ENCODE data around the gene GREM2. TPM values are rescaled to one million over a fixed set of nuclear protein-coding genes. Genes with fewer than 3 reads are reported as not detected.

GREM2 gene
- under 1 TPM in 1 of 2 donors, not detected in 1; under 0.01 TPM for total RNA-seq

GRCh38 chr1:240611619-240612480 is at the start of gene GREM2:
Gene GREM2, minus strand, starts transcription at chr1:240612155. Its CDS starts 118,680 bp downstream, at chr1:240493475.
- Histone ChIP-seq H3K9me3 (no peaks in the 10 kb centered on the region), H3K4me3 (peak within 1 kb of the TSS; percentile 3 to 24), H3K27ac (no peak within 1 kb of the TSS), H3K4me1 (peaks cover 5% of the 10 kb centered on the region), H3K27me3 (no peaks in the 10 kb centered on the region), H3K36me3 (replicated peaks in 1 of 2; ENCODE audit: insufficient read depth in 1 of 2, low read depth in 2 of 2) (no peaks in the 10 kb centered on the region)
- intact Hi-C loops (cut with DNase I): no loop called here
- WGBS, 2 donors: 1% methylated on average over 40 of the region's 40 CpGs
- ATAC-seq: peak; percentile 56
- no peak for TF ChIP-seq POLR2A (IDR thresholded peaks at IDR 0.05)
- TF ChIP-seq, protein P1, sequence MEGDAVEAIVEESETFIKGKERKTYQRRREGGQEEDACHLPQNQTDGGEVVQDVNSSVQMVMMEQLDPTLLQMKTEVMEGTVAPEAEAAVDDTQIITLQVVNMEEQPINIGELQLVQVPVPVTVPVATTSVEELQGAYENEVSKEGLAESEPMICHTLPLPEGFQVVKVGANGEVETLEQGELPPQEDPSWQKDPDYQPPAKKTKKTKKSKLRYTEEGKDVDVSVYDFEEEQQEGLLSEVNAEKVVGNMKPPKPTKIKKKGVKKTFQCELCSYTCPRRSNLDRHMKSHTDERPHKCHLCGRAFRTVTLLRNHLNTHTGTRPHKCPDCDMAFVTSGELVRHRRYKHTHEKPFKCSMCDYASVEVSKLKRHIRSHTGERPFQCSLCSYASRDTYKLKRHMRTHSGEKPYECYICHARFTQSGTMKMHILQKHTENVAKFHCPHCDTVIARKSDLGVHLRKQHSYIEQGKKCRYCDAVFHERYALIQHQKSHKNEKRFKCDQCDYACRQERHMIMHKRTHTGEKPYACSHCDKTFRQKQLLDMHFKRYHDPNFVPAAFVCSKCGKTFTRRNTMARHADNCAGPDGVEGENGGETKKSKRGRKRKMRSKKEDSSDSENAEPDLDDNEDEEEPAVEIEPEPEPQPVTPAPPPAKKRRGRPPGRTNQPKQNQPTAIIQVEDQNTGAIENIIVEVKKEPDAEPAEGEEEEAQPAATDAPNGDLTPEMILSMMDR (IDR thresholded peaks at IDR 0.05): no peak
- DNase-seq: peak; percentile 16 to 50 (median 26)

DNA sequence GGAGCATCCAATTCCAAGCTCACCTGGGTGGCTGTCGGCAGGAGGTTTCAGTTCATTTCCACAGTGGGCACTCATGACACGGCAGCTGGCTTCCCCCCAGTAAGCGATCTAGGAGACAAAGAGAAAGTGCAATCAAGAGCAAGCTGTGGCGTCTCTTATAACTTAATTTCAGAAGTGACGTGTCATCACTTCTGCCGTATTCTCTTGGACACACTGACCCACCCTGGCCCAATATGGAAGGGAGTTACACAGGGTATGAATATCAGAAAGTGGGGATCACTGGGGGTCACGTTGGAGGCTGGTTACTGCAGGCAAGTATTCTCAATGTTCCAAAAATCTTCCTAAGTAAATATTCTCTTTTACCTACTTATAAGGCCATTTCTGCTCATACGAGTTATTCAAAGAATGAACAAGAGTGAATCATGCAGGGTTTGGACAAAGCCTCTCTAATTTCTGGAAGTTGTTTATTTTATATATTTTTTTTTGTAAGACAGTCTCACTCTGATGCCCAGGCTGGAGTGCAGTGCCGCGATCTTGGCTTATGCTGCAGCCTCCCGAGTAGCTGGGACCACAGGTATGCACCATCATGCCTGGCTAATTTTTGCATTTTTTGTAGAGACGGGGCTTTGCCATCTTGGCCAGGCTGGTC is 46.5 kb upstream of the GREM2 start:
- Histone ChIP-seq H3K9me3 (no peaks in the 10 kb centered on the region), H3K27me3 (no peaks in the 10 kb centered on the region), H3K4me3 (no peak overlapping the region), H3K4me1 (no peaks in the 10 kb centered on the region), H3K27ac (no peak overlapping the region), H3K36me3 (replicated peaks in 1 of 2; ENCODE audit: insufficient read depth in 1 of 2, low read depth in 2 of 2) (no peaks in the 10 kb centered on the region)
- ATAC-seq: no peak
- WGBS, 2 donors: 63 to 64% methylated on average over 12 of the region's 12 CpGs
- DNase-seq: no peak
- intact Hi-C loops (cut with DNase I): no loop called here
- TF ChIP-seq, protein P1 (IDR thresholded peaks at IDR 0.05): no peak
- TF ChIP-seq POLR2A (IDR thresholded peaks at IDR 0.05): no peak

- 59 to 72% methylated on average over 4 of the region's 4 CpGs for WGBS, 2 donors
- Histone ChIP-seq H3K36me3 (replicated peaks in 1 of 2; ENCODE audit: insufficient read depth in 1 of 2, low read depth in 2 of 2) (no peaks in the 10 kb centered on the region), H3K27me3 (no peaks in the 10 kb centered on the region), H3K27ac (no peak overlapping the region), H3K9me3 (no peaks in the 10 kb centered on the region), H3K4me1 (no peaks in the 10 kb centered on the region), H3K4me3 (no peak overlapping the region)
- DNase-seq (no peak), ATAC-seq (no peak)
- TF ChIP-seq POLR2A (IDR thresholded peaks at IDR 0.05): no peak
- TF ChIP-seq, protein P1 (IDR thresholded peaks at IDR 0.05): no peak
- intact Hi-C loops (cut with DNase I): no loop called here
These were observed 44.6 kb upstream of the GREM2 start for GRCh38 chr1:240656531-240656930.

DNA sequence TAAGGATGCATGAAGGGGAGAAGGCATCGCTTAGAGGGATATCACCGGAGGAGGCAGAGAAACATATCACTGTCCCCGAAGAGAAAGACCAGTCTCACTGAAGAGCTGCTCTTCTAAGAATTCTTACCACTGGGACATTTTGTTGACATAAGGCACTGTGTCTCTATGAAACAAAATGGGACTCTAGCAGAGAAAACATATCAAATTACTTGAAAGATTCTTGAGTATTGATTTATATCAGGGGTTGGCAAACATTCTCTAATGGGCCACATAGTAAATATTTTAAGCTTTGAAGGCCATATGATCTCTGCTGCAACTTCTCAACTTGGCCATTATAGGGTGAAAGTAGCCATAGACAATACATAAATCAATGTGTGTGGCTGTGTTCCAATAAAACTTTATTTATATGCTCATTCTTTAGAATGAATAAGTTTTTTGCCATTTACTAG is 41.0 kb upstream of the GREM2 start:
- DNase-seq: no peak
- TF ChIP-seq, protein P1 (IDR thresholded peaks at IDR 0.05): no peak
- TF ChIP-seq POLR2A (IDR thresholded peaks at IDR 0.05): no peak
- intact Hi-C loops (cut with DNase I): no loop called here

More for the DNA sequence above, 41.0 kb upstream of the GREM2 start:
- Histone ChIP-seq H3K4me3 (no peak overlapping the region), H3K36me3 (replicated peaks in 1 of 2; ENCODE audit: insufficient read depth in 1 of 2, low read depth in 2 of 2) (no peaks in the 10 kb centered on the region), H3K27ac (no peak overlapping the region), H3K4me1 (no peaks in the 10 kb centered on the region), H3K27me3 (no peaks in the 10 kb centered on the region), H3K9me3 (no peaks in the 10 kb centered on the region)
- WGBS, 2 donors: 63 to 65% methylated on average over 3 of the region's 3 CpGs
- no peak for ATAC-seq
